CD4-positive, alpha-beta T cell (primary cell): ENCODE results near the gene SCGB1D1. TPM values are rescaled to one million over a fixed set of nuclear protein-coding genes. Genes with fewer than 3 reads are reported as not detected.

Source experiments
- ATAC-seq: fragments of 200-7000 bp; cut with Tn5 transposase; one replicate; pipeline ENCODE4 v1.10.0; 2022; ENCODE audit warnings: mild to moderate bottlenecking; ENCODE audit not compliant: poor library complexity
- CTCF ChIA-PET: fragments of 350-600 bp; sonication (Branson Sonifier 250); formaldehyde crosslinking; loops from one replicate; lab custom pipeline; 2021; ENCODE audit warnings: antibody characterized with exemption, inconsistent platforms; lab: Charles Lee
- POLR2A ChIA-PET: fragments of 350-600 bp; sonication (Branson Sonifier 250); formaldehyde crosslinking; loops from one replicate; lab custom pipeline; 2021; ENCODE audit warnings: antibody characterized with exemption, inconsistent platforms; lab: Charles Lee
- DNase-seq, 14 experiments: peaks; one replicate each; pipeline ENCODE4 v3.0.0-alpha.2; 2013 to 2020; ENCODE audit warnings: mixed read lengths in 2 of 14
- H3K27ac ChIP-seq, 2 donors: one replicate each; pipeline versions ENCODE4 v1.5.1 to v1.7.0; 2013; ENCODE audit warnings: low read length in 2 of 2, low read depth in 1 of 2, mild to moderate bottlenecking in 1 of 2
- H3K27me3 ChIP-seq, 2 experiments: 1 replicate in 1 of 2; 2 replicates in 1 of 2; pipeline versions ENCODE4 v1.6.1 to v1.7.0; 2013; ENCODE audit warnings: low read length in 2 of 2, control low read depth in 1 of 2, mild to moderate bottlenecking in 1 of 2, moderate library complexity in 1 of 2; ENCODE audit not compliant: insufficient read depth in 2 of 2, control insufficient read depth in 1 of 2
- H3K36me3 ChIP-seq: one replicate; pipeline ENCODE4 v1.6.1; 2013; ENCODE audit warnings: low read length, control low read depth; ENCODE audit not compliant: insufficient read depth
- H3K4me1 ChIP-seq: one replicate; pipeline ENCODE4 v1.6.1; 2013; ENCODE audit warnings: low read length, control low read depth; ENCODE audit not compliant: insufficient read depth
- H3K4me3 ChIP-seq: one replicate; pipeline ENCODE4 v1.5.1; 2013; ENCODE audit warnings: mild to moderate bottlenecking, low read length, moderate library complexity
- H3K9me3 ChIP-seq, 2 experiments: 1 replicate in 1 of 2; 2 replicates in 1 of 2; pipeline versions ENCODE4 v1.6.1 to v1.7.0; 2013; ENCODE audit warnings: low read length in 2 of 2, mild to moderate bottlenecking in 2 of 2, control low read depth in 1 of 2, moderate library complexity in 1 of 2; ENCODE audit not compliant: control insufficient read depth in 1 of 2, insufficient read depth in 1 of 2
- H3K27ac Mint-ChIP-seq: one replicate; pipeline ENCODE4 v1.8.0; 2020; ENCODE audit warnings: mixed read lengths
- H3K27me3 Mint-ChIP-seq: one replicate; pipeline ENCODE4 v1.8.0; 2021; ENCODE audit warnings: mixed read lengths
- H3K36me3 Mint-ChIP-seq: one replicate; pipeline ENCODE4 v1.8.0; 2021; ENCODE audit warnings: low read depth, mixed read lengths
- H3K4me1 Mint-ChIP-seq: one replicate; pipeline ENCODE4 v1.8.0; 2021; ENCODE audit warnings: low read depth, mixed read lengths
- H3K4me3 Mint-ChIP-seq: one replicate; pipeline ENCODE4 v1.8.0; 2020; ENCODE audit warnings: mild to moderate bottlenecking, mixed read lengths
- H3K9me3 Mint-ChIP-seq: one replicate; pipeline ENCODE4 v1.8.0; 2020; ENCODE audit warnings: mixed read lengths
- intact Hi-C, 2 experiments: fragments of 100-400 bp; cut with DNase I in 1 of 2; cut with micrococcal nuclease in 1 of 2; formaldehyde crosslinking; loops; one replicate each; pipeline versions ENCODE4 v1.15.1 to v1.9.0; 2023 to 2025; cut with DNase I, micrococcal nuclease
- total RNA-seq, 174 experiments: library from RNA in 2 of 174; stranded (reverse) in 2 of 174; gene quantifications; one replicate each; pipeline ENCODE4 v1.2.3 and lab custom pipeline; 2021 to 2026
- TF ChIP-seq, protein P1 (sequence below): fragments of 200-600 bp; IDR thresholded peaks from one replicate; pipeline ENCODE4 v1.8.0; 2022; ENCODE audit warnings: antibody characterized with exemption, mild to moderate bottlenecking

The SCGB1D1 gene
- total RNA-seq, 2 experiments from 2014 or later, result not detected

- ChIA-PET CTCF (no interaction called here), POLR2A (no interaction called here)
- Mint-ChIP-seq H3K4me1 (no peaks in the 10 kb centered on the region), H3K36me3 (no peaks in the 10 kb centered on the region), H3K27me3 (peaks cover 56% of the 10 kb centered on the region), H3K4me3 (no peak overlapping the region), H3K9me3 (no peaks in the 10 kb centered on the region), H3K27ac (no peak overlapping the region)
- no peak for DNase-seq
- TF ChIP-seq, protein P1, sequence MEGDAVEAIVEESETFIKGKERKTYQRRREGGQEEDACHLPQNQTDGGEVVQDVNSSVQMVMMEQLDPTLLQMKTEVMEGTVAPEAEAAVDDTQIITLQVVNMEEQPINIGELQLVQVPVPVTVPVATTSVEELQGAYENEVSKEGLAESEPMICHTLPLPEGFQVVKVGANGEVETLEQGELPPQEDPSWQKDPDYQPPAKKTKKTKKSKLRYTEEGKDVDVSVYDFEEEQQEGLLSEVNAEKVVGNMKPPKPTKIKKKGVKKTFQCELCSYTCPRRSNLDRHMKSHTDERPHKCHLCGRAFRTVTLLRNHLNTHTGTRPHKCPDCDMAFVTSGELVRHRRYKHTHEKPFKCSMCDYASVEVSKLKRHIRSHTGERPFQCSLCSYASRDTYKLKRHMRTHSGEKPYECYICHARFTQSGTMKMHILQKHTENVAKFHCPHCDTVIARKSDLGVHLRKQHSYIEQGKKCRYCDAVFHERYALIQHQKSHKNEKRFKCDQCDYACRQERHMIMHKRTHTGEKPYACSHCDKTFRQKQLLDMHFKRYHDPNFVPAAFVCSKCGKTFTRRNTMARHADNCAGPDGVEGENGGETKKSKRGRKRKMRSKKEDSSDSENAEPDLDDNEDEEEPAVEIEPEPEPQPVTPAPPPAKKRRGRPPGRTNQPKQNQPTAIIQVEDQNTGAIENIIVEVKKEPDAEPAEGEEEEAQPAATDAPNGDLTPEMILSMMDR, result no peak
- Histone ChIP-seq H3K36me3 (no peaks in the 10 kb centered on the region), H3K9me3 (peaks cover 0 to 3% of the 10 kb centered on the region in 2 experiments), H3K4me3 (no peak overlapping the region), H3K27ac (no peak overlapping the region), H3K4me1 (no peaks in the 10 kb centered on the region), H3K27me3 (peaks cover 4 to 31% of the 10 kb centered on the region in 2 experiments)
- ATAC-seq, result no peak
- intact Hi-C loops, result no loop called here
Observed at GRCh38 chr11:62238151-62238550, 48.1 kb downstream of the SCGB1D1 start.

DNA sequence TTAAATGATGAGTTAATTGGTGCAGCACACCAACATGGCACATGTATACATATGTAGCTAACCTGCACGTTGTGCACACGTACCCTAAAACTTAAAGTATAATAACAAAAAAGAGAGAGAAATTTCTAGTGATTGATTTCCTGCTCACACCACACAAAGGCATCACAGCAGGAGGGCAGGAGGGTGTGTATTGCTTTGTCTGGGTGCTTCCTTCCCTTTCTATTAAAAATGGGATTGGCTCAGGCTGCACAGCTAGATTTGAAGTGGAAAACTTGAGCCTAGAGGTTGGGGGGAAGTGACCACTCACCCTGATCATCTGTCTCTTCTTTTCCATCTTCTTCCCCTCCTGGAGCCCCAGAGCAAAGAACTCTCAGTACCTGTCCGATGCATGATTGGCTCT, 51.1 kb downstream of the SCGB1D1 start:
- Histone ChIP-seq H3K36me3 (no peaks in the 10 kb centered on the region), H3K4me1 (no peaks in the 10 kb centered on the region), H3K9me3 (peaks cover 0 to 3% of the 10 kb centered on the region in 2 experiments), H3K4me3 (no peak overlapping the region), H3K27me3 (peaks cover 6 to 32% of the 10 kb centered on the region in 2 experiments), H3K27ac (no peak overlapping the region)
- Mint-ChIP-seq H3K36me3 (no peaks in the 10 kb centered on the region), H3K27ac (no peak overlapping the region), H3K27me3 (peaks cover 48% of the 10 kb centered on the region), H3K4me1 (no peaks in the 10 kb centered on the region), H3K9me3 (no peaks in the 10 kb centered on the region), H3K4me3 (no peak overlapping the region)
- ChIA-PET POLR2A (no interaction called here), CTCF (no interaction called here)
- ATAC-seq (no peak), DNase-seq (no peak)
- TF ChIP-seq, protein P1, result no peak
- intact Hi-C loops, result no loop called here

DNA sequence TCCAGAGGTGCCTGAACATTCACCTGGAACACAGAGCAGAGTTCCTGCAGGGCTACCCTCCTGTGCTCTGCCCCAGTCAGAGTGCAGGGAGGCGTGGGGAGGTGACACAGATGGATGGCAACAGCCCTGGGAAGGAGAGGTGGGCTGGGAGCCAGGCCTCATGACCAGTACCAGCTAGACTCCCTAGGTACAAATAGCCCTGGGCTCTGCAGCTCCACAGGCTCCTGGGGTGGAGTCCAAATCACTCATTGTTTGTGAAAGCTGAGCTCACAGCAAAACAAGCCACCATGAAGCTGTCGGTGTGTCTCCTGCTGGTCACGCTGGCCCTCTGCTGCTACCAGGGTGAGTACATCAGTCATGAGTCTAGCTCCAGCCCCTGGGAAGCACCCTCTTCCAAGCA, 52.0 kb downstream of the SCGB1D1 start, which contains the start of gene SCGB1D2:
Gene SCGB1D2 (plus strand): TSS at position 219 of the 400 bp plus-strand sequence. CDS start 69 bp downstream, at position 288.
- no peak for ATAC-seq
- H3K27me3 Mint-ChIP-seq, result peaks cover 53% of the 10 kb centered on the region
- H3K27ac ChIP-seq, result no peak within 1 kb of the TSS
- no peak within 1 kb of the TSS for H3K4me3 Mint-ChIP-seq
- no peaks in the 10 kb centered on the region for H3K36me3 Mint-ChIP-seq
- no peaks in the 10 kb centered on the region for H3K9me3 Mint-ChIP-seq
- H3K27me3 ChIP-seq, result peaks cover 6 to 32% of the 10 kb centered on the region in 2 experiments
- TF ChIP-seq, protein P1, result no peak
- H3K4me1 Mint-ChIP-seq, result no peaks in the 10 kb centered on the region
- ChIA-PET CTCF (no interaction called here), POLR2A (no interaction called here)
- H3K27ac Mint-ChIP-seq, result no peak within 1 kb of the TSS
- H3K36me3 ChIP-seq, result no peaks in the 10 kb centered on the region
- DNase-seq, result no peak
- intact Hi-C loops, result no loop called here
- no peak within 1 kb of the TSS for H3K4me3 ChIP-seq
- no peaks in the 10 kb centered on the region for H3K4me1 ChIP-seq
- H3K9me3 ChIP-seq, result peaks cover 0 to 3% of the 10 kb centered on the region in 2 experiments

Other genes with a start within 250 kb of the SCGB1D1 start
- gene BEST1, start 239.9 kb upstream of the SCGB1D1 start, total RNA-seq, result under 1 TPM; 0.14 to 0.25 TPM
- gene FTH1, start 222.6 kb upstream of the SCGB1D1 start, total RNA-seq, result 1,000 to 10,000 TPM; 2,313 to 2,400 TPM
- 10 to 100 TPM; 12.6 to 16.3 TPM for gene INCENP, start 66.2 kb upstream of the SCGB1D1 start, total RNA-seq
- not detected for gene SCGB2A1, start 18.5 kb downstream of the SCGB1D1 start, total RNA-seq
- gene SCGB1D2, start 52.0 kb downstream of the SCGB1D1 start, total RNA-seq, result not detected
- gene SCGB2A2, start 79.9 kb downstream of the SCGB1D1 start, total RNA-seq, result not detected
- not detected for gene SCGB1D4, start 108.9 kb downstream of the SCGB1D1 start, total RNA-seq
- under 1 TPM; 0.74 to 0.81 TPM for gene ASRGL1, start 147.2 kb downstream of the SCGB1D1 start, total RNA-seq
- not detected for gene SCGB1A1, start 228.8 kb downstream of the SCGB1D1 start, total RNA-seq